GM15510 (cell line): Measurements from ENCODE around the gene SPATA6L.

Source experiments
- POLR2A ChIP-seq: IDR thresholded peaks from 3 replicates; pipeline ENCODE4 v1.6.1; 2011; ENCODE audit warnings: borderline replicate concordance; ENCODE audit not compliant: insufficient read length; ENCODE audit errors: extremely low read depth

Gene SPATA6L

GRCh38 chr9:4620881-4621555 lies 45.3 kb downstream of the SPATA6L start:
- TF ChIP-seq POLR2A, result no peak

GRCh38 chr9:4620057-4620765 lies 46.1 kb downstream of the SPATA6L start:
- TF ChIP-seq POLR2A, result no peak

- no peak for TF ChIP-seq POLR2A
Observed at GRCh38 chr9:4618700-4619099, 47.6 kb downstream of the SPATA6L start.

- no peak for TF ChIP-seq POLR2A
Observed at GRCh38 chr9:4617752-4618151, 48.5 kb downstream of the SPATA6L start.

- TF ChIP-seq POLR2A, result no peak
Observed at GRCh38 chr9:4615778-4616177, 50.5 kb downstream of the SPATA6L start.

GRCh38 chr9:4615251-4615650 lies 51.0 kb downstream of the SPATA6L start:
- no peak for TF ChIP-seq POLR2A

- TF ChIP-seq POLR2A, result no peak
Observed at GRCh38 chr9:4614627-4615026, 51.7 kb downstream of the SPATA6L start.

GRCh38 chr9:4604678-4605095 lies 61.6 kb downstream of the SPATA6L start:
- no peak for TF ChIP-seq POLR2A

- TF ChIP-seq POLR2A, result no peak
Observed at GRCh38 chr9:4603830-4604229, 62.5 kb downstream of the SPATA6L start.

GRCh38 chr9:4600368-4600767 lies 65.9 kb downstream of the SPATA6L start:
- no peak for TF ChIP-seq POLR2A

GRCh38 chr9:4596165-4596922 lies 69.9 kb downstream of the SPATA6L start:
- TF ChIP-seq POLR2A, result no peak

- TF ChIP-seq POLR2A, result no peak
Observed at GRCh38 chr9:4594994-4595393, 71.3 kb downstream of the SPATA6L start.

GRCh38 chr9:4594545-4594944 lies 71.7 kb downstream of the SPATA6L start:
- no peak for TF ChIP-seq POLR2A

- TF ChIP-seq POLR2A, result no peak
Observed at GRCh38 chr9:4592886-4593285, 73.4 kb downstream of the SPATA6L start.

GRCh38 chr9:4592295-4592694 lies 74.0 kb downstream of the SPATA6L start:
- TF ChIP-seq POLR2A, result no peak
